HG03342 (cell line): ENCODE results near the gene PBXIP1.
A peak's percentile ranks its signal among the peaks of the same experiment; 100 is the strongest.

ENCODE experiments used
- ATAC-seq: cut with Tn5 transposase; IDR thresholded peaks from one replicate; pipeline ENCODE4 v1.9.1; 2021; ENCODE audit warnings: mild to moderate bottlenecking, moderate library complexity; ENCODE audit not compliant: unreplicated experiment

Gene PBXIP1, protein sequence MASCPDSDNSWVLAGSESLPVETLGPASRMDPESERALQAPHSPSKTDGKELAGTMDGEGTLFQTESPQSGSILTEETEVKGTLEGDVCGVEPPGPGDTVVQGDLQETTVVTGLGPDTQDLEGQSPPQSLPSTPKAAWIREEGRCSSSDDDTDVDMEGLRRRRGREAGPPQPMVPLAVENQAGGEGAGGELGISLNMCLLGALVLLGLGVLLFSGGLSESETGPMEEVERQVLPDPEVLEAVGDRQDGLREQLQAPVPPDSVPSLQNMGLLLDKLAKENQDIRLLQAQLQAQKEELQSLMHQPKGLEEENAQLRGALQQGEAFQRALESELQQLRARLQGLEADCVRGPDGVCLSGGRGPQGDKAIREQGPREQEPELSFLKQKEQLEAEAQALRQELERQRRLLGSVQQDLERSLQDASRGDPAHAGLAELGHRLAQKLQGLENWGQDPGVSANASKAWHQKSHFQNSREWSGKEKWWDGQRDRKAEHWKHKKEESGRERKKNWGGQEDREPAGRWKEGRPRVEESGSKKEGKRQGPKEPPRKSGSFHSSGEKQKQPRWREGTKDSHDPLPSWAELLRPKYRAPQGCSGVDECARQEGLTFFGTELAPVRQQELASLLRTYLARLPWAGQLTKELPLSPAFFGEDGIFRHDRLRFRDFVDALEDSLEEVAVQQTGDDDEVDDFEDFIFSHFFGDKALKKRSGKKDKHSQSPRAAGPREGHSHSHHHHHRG

DNA sequence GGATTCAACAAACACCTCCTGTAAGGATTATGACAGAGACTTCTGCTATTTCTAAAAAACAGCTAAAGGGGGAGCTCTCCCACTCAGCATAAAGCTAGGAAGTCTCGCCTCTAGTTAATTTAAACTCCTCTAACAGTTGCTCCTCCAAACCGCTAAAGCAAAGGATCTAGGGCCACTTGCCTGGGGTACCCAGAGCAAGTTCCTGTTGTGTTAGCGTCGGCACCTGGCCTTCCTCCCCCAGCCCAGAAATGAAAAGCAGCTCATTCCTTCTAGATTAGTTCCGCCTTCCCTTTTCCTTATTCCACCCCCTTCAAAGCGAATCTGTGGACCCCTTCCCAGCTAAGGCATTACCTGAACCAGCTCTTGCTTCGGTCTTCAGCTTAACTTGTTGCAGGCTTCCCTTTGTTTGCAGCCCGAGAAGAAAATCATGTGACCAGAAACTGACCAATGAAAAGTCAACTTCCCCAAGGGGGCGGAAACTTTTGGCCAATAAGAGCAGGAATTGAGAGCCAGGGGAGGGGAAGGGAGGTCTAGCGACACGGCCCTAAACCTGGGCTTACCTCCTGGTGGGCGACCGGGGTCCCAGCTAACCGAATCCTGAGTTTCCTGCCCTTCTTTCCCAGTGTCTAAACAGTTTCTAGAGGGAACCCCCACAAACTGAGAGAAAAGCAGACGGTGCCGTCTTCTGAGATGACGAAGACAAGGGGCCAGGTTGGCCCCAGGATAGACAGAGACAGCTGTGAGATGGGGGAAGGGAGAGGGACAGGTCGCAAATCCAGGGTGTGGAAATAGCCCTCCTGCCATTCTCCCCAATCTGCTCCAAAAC, at the start of gene PBXIP1:
TSS of gene PBXIP1 (minus strand) at position 382 of the 826 bp plus-strand sequence. CDS start 2,378 bp downstream, outside the sequence.
- ATAC-seq = peak; percentile 46

- no peak for ATAC-seq
Measured at GRCh38 chr1:155005076-155006011, 49.4 kb upstream of the PBXIP1 start.

DNA sequence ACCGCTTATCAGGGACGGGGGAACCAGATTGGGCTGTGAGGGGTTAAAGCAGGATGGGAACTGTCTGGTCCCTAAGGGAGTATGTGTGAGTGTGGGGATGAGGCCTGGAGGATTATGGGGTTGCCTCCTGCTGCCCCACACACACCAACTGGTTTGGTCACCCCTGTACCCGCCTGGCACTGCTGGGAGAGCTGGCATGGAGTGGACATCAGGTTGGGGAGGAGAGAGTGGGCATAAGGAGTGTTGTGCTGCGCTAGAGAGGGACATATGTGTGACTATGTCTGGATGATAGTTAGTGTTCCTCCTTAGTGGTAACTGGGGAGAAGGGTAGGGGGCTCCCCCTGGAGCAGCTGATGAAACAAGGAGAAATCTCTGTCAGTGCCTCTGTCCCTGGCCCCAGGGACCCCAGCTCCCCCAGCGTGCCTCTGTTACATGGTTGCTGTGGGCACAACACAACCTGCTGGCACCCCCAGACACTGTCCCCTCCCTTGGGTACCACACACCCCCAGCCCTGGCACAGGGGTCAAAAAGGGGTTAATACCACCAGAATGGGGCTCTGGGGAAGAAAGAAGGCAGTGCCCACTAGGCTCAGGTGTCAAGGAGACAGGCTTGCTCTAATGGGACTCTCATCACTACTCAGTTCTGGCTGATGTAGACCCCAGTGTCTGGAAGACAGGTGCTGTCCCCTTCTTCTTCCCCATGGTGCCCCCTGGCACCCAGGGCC, 48.6 kb upstream of the PBXIP1 start:
- ATAC-seq = no peak

GRCh38 chr1:155003766-155004351, 48.0 kb upstream of the PBXIP1 start:
- ATAC-seq = no peak

DNA sequence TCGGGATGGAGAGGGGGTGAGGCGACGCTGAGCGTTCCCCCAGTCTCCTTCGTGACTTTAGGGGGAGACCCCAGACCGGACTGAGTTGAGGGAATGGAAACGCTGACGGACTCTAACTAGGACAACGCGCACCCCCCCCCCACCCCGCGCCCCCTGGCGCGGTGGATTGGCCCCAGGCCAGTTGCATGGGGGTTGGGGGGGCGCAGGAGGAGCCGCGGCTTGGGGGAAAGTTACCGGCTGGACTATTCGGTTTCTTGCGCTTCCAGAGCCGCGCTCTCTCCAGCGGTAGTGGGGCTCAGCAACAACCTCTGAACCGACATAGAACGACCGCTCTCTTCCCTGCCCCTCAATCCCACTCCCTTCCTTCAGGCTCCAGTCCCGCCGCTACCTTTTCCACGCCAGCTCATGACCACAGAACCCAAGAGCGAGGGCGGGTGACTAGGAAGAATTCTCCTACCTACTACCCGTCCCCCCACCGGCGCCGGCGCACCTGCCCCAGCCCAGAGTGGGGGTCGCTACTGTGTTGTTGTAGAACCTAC, 47.4 kb upstream of the PBXIP1 start:
- ATAC-seq = no peak

GRCh38 chr1:155002464-155003226, 46.7 kb upstream of the PBXIP1 start, which contains the start of gene ZBTB7B:
TSS of gene ZBTB7B (plus strand) at chr1:155002802. CDS start at chr1:155014661, 11,859 bp downstream.
- ATAC-seq = no peak

DNA sequence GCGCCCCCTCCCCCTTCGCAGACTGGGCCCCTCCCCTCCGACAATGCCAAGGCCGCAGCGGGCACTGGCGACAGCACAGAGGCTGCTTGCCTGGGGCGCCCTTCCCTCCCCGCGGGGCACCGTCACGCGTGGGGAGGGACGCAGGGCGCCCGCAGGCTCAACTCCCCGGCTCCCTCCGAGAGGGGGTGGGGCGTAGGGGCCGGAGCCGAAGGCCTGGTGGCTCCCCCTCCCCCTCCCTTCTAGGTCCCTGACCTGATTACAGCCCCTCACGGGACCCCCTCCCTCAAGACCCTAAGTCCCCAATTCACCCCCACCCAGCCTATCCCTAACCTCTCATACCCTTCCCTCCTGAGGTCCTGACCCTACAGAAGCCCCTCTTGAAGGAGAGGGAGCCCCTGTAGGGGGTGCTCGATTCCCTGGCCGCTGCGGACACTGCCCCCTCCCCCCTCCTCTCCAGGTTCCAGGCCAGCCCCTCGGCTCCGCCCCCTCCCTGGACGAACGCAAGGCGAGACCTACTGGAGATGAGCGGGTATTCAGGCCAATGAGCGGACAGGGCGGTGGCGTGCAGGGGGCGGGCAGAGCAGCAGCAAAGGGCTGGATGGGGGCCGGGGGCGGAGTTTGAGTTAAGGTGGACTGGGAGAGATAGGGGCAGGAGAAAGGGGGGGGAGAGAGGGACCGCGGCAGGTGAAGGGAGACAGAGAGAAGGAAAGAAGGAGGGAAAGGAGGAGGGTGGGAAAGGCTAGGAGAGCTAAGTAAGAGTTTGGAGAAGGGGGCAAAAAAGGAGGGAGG, 46.0 kb upstream of the PBXIP1 start:
- peak; percentile 52 for ATAC-seq

DNA sequence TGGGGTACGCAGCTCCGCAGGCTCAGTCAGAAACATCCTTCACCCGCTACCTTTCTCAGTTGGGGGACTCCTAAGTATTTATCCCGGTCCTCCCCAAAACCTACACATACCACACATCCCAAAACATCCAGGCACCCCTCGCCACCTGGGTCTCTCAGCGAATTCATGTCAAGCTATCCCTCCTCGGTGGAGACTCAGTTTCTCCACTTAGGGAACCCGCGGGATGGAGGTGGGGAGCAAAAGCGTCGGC, 45.5 kb upstream of the PBXIP1 start:
- ATAC-seq = peak; percentile 19

DNA sequence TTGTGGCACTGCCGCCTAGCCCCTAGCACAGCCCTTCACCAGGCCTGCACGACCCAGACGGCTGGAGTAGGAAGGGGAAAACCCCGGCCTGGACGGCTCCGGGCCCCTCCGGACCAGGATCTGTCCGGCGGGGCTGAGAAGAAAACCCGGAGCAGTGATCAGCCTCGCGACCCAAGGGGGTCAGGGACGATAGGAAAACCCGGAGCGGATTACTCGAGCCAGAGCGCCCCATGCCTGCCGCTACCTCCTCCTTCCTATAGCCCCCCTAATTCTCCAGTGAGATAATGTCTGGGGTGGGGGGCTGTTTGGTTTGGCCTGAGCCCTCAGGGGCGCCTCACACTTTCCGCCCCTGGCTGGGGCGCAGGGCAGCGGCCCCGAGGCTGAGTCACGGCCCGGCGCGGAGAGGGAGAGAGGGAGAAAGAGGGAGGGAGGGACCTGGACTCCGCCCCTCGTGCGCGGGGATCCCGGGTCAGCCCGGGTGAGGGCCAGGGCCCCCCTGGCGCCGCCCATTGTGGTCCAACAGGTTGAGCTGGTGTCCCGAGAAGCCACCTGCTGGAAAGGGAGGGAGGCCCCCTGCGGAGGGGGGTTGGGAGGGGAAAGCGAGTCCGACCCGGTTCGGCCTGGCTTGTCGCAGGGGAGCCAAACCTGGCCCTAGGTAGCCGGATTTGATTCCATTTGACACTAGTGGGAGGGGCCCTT, 45.0 kb upstream of the PBXIP1 start:
- peak; percentile 37 for ATAC-seq

DNA sequence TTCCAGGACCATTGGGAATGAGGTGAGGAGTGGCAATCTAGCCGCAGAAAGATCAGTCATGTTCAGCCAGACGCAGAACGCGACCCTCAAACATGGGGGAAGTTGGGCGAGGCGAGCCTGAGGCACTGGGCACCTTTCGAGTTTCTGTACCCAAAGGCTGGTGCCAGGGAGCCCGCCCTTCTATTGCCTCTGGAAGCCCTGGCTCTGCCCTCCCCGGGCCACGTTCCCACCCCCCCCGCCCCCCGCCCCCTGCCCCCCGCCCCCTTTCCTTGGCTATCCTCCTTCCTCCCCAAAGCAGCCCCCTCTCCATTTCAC, 44.5 kb upstream of the PBXIP1 start:
- ATAC-seq = no peak

DNA sequence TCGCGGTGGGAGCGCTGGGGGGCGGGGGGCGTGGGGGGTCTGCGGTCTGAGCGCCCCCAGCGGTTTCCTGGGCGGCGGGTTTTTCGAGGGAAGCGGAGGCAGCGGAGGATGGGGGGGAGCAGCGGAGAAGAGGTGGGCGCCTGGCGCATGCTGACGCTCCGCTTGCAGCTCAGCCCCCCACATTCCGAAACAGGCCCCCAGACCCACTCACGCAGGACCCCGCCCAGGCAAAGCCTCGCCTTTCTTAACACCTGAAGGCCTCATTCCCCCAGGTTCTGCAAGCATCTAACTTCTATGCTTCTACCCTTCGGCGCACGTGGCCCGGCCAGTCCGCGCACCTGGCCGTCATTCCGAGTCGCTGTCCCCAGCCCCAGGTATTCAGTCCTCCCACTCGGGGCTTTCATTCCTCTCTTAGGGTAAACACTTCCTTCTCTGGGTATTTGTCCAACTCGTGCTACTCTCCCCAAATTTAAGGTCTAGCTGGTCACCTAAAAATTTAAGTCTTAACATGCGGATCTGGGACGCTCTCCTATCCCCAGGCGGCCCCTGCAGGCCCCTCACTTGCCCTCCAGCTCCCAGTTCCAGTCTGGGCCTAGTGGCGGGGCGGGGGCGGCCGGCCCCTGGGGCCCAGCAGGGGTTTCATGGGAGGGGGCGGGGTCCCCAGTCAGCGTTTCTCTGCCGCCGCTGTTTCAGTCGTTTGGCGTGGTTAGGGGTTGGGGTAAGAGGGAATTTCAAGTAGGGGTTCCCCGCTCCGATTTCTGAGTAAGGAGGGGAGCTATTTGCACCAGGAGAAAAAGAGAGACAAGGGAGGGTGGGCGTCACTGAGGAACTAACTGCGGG, 43.9 kb upstream of the PBXIP1 start:
- ATAC-seq = no peak

- no peak for ATAC-seq
Measured at GRCh38 chr1:154998818-154999570, 43.1 kb upstream of the PBXIP1 start.

DNA sequence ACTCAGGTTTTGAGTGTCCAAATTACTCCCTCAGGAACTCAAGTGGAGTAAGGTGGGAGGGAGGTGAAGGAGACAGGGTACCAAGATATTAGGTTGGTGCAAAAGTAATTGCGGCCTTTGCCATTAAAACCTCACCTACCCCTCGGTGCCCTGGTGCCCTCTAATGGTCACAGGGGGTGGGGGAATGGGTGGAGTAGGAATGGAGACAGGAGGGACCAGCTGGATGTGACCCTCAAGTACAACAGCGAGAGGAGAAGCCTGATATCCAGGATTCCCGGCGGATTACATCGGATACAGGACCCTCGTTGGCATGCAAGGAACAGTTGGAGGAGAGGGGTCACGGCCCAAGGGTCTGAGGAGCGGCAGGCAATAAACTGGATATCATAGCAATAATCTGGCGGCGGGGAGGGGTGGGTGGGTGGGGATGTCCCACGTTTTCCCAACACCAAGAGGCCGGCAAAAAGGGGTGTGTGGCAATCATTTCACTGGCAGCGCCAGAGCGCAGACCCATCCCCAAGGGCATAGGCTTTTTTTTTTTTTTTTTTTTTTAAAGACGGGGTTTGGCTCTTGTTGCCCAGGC, 42.4 kb upstream of the PBXIP1 start:
- no peak for ATAC-seq

- ATAC-seq = no peak
Measured at GRCh38 chr1:154996966-154997701, 41.2 kb upstream of the PBXIP1 start.
